G401 (cell line): ENCODE data around the gene SPCS1. TPM values are rescaled to one million over a fixed set of nuclear protein-coding genes. Genes with fewer than 3 reads are reported as not detected.
A peak's percentile ranks its signal among the peaks of the same experiment; 100 is the strongest.

Source experiments
- DNase-seq: peaks from one replicate; pipeline ENCODE4 v3.0.0-alpha.2; 2015; ENCODE audit warnings: low spot score
- in situ Hi-C: cut with HindIII; loops from 2 replicates; pipeline ENCODE4 v1.10.0; 2016; ENCODE audit warnings: low sequenced_read_pairs, mixed read lengths
- total RNA-seq: library from RNA; depleted of rRNA; stranded (reverse); fragments of >200 nt; shearing (Covaris generic); gene quantifications from 2 replicates; pipeline ENCODE4 v1.2.3, GENCODE V29; 2014

Gene SPCS1
- total RNA-seq, 1 experiment from 2014 or later, result 80.3 TPM

DNA sequence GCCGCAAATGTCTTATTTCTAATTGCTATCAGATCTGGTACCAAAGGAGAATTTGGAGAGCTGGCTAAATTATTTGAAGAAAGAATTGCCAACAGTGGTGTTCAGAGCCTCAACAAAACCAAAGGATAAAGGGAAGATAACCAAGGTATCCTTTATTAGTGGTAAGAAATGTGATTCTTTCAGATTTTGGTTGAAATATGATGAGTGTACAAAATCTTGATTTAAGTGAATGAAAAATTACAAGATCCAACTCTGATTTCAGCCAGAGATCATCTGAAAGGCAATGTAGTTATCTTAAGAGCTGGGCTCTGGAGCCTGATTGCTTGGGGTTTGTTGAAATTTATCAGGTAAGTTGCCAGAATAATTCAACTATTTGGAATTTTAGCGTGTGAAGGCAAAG, 15.3 kb upstream of the SPCS1 start:
- in situ Hi-C loops, result no loop called here
- no peak for DNase-seq

DNA sequence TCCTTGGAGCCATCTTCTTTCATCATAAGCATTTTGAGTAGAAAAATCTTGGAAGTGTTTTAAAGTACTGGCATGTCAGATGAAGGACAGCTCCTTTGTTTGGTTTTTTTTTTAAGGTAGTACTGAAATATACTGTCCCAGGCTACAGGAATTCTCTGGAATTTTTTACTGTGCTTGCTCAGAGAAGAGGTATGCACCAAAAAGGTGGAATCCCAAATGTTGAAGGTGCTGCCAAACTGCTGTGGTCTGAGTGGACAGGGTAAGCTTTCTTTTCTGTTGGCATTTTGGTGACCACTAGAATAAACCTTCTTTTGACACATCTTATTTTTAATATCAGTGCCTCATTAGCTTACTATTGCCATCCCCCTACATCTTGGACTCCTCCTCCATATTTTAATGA, 12.8 kb upstream of the SPCS1 start:
- in situ Hi-C loops, result no loop called here
- DNase-seq, result no peak

- in situ Hi-C loops, result no loop called here
- DNase-seq, result no peak
Observed at GRCh38 chr3:52694528-52695189, 11.2 kb upstream of the SPCS1 start.

- in situ Hi-C loops, result no loop called here
- no peak for DNase-seq
Observed at GRCh38 chr3:52695798-52696671, 9.9 kb upstream of the SPCS1 start.

GRCh38 chr3:52696830-52697631, 8.9 kb upstream of the SPCS1 start:
- no peak for DNase-seq

GRCh38 chr3:52697632-52697965, 8.3 kb upstream of the SPCS1 start:
- in situ Hi-C loops, result no loop called here
- DNase-seq, result no peak

More at GRCh38 chr3:52696830-52697631, 8.9 kb upstream of the SPCS1 start:
- in situ Hi-C loops, result no loop called here

DNA sequence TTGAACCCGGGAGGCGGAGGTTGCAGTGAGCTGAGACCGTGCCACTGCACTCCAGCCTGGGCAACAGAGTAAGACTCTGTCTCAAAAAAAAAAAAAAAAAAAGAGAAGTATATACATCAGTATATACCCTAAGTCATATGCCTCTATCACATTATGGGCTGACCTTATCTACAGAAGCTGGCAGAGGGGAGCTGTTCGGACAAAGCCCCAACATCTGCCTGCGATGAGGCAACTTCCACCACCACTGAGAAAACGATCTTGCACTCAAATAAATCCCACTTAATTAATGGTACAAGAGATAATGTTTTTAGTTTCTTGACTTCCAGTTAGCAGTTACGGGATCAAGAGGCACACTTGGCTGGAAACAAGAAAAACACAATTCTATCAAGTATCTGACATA, 2.6 kb upstream of the SPCS1 start:
- no peak for DNase-seq
- in situ Hi-C loops, result no loop called here

DNA sequence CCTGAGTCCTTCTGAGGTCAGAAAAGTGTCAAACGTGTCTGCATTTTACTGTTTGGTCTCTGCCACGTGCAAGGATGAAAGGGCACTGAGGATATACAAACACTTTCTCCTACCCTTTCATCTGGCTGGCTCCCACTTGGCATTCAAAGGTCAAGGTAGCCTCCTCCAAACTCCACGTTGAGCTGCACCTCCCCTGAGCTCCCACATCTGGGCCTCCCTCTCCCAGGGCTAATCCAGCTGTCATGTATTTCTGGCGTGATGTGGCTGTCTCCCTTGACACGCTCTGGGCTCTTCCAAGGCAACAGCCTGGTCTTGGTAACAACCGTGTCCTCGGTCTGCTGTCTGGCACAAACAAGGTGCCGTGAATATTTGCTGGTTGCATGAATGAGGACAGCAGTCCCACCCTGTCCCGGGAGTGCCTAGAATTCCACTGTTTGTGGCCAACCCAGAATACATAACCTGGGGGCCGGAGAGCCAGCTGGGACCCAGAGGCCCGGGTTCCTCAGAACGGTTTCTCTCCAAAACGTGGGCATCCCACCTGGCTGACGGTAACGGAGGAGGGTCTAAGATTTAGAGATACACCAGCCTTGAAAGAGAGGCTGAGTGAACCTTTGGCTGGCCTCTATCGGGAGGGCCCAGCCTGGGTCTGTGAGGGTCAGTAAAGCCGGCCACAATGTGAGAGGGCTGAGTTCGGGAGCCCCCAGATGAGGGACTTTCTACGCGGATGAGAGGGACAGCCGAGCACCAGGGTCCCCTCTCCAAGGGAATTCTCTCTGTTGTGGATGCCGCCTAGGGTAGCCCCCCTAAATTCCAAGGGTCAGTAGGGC, 1.1 kb upstream of the SPCS1 start:
- DNase-seq, result peak; percentile 29
- in situ Hi-C loops, result no loop called here

DNA sequence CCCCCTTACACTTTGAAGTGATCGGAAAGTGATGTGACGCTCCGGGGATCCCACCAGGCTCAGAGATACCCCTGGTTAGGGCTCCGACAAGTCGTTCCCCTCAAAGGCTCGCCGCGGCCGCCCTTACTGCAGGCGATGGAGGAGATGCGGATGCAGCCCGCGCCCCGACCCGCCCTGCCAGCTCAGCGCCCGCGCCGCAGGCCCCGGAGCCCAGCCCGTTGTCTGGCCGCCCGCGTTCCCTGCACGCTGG, 543 bp upstream of the SPCS1 start:
- in situ Hi-C loops, result no loop called here
- DNase-seq, result no peak

- no peak for DNase-seq
- in situ Hi-C loops, result no loop called here
Observed at GRCh38 chr3:52707585-52707984, 1.7 kb downstream of the SPCS1 start.

GRCh38 chr3:52710512-52710911, 4.6 kb downstream of the SPCS1 start:
- DNase-seq, result no peak
- in situ Hi-C loops, result no loop called here

DNA sequence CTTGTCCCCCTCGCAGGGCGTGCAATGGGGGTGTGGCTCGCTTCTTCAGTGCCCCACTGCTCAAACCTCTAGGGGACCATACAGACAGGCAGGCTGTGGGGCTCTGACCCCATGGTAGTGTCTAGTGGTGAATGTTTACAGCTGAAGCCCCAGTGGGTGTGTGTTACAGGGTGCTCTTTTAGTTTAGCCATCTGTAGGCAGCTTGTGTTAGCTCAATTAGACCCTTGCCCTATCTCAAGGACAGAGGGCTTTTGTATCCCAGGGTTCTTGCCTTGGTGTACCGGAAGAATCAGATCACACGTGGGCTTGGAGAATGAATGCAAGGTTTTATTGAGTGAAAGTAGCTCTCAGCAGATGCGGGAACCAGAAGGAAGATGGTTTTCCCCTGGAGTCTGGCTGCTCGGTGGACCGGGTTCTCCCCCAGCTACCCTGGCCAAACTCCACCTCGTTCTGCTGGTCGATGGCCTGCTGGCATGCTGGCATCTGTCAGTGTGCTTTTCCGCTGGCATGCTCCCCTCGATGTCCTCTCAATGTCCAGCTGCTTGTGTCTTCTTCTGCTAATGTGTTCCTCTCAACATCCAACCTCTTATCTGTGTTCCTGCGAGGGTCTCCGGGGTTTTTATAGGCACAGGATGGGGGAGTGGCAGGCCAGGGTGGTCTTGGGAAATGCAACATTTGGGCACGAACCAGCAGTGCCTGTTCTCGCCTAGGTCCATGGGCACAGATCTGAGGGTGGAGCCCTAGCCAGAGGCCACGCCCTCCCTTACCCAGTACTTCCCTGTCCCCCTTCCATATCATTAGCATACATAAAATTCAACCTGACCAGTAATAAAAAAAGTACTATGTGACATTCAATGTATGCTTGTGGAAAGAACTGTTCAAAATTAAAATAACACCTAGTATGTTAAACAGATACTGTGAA, 6.6 kb downstream of the SPCS1 start:
- DNase-seq, result no peak

DNA sequence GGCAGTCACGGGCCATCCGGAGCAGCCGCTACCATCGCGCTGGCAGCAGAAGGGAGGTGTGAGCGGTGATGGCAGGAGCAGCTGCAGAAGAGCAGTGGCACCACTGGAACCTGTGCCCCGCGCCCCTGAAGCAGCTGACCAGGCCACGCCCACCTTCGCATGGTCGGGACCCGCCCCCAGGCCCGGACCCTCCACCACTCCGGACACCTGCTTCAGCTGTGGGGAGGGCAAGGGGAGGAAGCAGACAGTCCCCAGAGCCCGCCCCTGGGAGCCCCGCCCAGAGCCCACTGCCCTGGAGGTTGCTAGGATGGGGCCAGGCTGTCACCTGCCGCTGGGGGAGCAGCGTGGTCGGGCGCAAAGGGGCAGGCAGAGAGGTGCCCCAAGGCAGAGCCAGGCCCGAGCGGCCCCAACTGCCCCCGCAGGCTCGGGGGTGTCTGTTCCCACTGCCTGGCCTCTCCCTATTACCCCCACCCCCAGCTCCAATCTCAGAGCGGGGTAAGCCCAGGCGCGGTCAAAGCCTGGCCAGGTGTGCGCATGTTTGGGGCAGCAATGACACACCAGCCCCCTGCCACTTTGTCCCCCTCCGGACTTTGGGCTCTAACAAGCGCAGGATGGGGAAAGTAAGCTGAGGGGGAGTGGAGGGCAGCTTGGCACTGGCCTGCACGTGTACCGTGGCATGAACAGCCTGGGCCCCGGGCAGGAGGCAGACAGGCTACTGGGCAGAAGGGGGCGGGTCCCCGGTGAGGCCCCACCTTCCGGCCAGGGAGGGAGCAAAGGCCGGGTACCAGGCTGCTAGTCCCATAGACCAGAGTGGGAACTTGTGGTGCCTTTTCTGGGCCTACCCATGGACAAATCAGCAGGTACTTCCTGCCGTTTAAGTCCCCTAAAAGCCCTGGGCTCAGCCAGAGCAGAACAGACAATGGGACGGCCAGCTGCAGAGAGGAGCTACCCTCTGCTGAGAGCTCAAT, 8.7 kb downstream of the SPCS1 start:
- in situ Hi-C loops, result no loop called here
- DNase-seq, result no peak

More for the DNA sequence above, 6.6 kb downstream of the SPCS1 start:
- in situ Hi-C loops, result no loop called here

GRCh38 chr3:52715714-52716305, 9.9 kb downstream of the SPCS1 start:
- DNase-seq, result no peak
- in situ Hi-C loops, result no loop called here

GRCh38 chr3:52719618-52720017, 13.7 kb downstream of the SPCS1 start:
- no peak for DNase-seq
- in situ Hi-C loops, result no loop called here

DNA sequence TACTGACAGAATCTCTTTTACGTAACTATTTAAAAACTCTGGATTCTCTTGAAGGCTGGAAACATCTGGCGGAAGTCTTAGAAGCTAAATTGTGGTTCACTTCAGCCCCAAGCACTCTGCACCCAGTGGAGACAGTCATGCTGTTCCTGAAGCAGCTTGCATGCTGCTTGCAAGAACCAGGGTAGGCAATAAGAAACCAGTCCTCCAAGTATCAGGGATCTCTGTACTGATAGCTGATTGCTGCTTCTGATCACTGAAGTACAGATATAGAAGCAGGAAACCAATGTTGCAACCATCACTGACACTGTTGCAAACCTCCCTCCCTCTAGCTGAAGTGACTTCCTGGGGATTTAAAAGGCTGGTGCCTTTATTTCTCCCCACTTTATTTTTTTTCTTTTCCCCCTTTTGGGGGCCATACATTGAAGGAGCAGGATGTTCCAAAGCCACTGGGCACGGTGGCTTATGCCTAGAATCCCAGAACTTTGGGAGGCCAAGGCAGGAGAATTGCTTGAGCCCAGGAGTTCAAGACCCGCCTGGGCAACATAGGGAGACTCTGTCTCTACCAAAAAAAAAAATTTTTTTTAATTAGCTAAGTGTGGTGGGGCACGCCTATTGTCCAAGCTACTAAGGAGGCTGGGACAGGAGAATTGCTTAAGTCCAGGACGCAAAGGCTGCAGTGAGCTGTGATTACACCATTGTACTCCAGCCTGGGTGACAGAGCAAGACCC, 15.3 kb downstream of the SPCS1 start:
- DNase-seq, result no peak
- in situ Hi-C loops, result no loop called here

DNA sequence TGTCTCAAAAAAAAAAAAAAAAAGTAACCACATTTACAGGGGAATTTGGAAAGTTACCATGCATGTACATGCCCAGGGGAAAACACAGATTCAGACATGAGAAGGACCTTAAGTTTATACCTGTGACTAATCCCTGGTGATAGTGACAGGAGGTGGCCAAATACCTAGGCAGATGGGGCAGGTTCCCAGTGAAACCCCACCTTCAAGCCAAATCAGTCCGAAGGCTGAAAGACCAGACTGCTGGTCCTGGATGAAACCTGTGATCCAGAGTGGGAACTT, 15.8 kb downstream of the SPCS1 start:
- in situ Hi-C loops, result no loop called here
- no peak for DNase-seq
